ENCODE data around the gene DESI2. TPM values are rescaled to one million over a fixed set of nuclear protein-coding genes. Genes with fewer than 3 reads are reported as not detected.
"Not testable (repeated sequence)": the region's sequence is repeated elsewhere in the genome, so short reads cannot be mapped to it uniquely, and the experiment has no call there.

DESI2 gene
- total RNA-seq, 1 donor: 22.1 TPM

GRCh38 chr1:244709476-244710368 is 56.8 kb downstream of the DESI2 start:
- Histone ChIP-seq H3K27me3 (ENCODE audit: insufficient read depth, low read length) (no peaks in the 10 kb centered on the region), H3K9me3 (ENCODE audit: low read depth, low read length) (no peaks in the 10 kb centered on the region), H3K4me1 (ENCODE audit: insufficient read depth, low read length) (no peaks in the 10 kb centered on the region), H3K4me3 (ENCODE audit: low read length) (no peak overlapping the region)

DNA sequence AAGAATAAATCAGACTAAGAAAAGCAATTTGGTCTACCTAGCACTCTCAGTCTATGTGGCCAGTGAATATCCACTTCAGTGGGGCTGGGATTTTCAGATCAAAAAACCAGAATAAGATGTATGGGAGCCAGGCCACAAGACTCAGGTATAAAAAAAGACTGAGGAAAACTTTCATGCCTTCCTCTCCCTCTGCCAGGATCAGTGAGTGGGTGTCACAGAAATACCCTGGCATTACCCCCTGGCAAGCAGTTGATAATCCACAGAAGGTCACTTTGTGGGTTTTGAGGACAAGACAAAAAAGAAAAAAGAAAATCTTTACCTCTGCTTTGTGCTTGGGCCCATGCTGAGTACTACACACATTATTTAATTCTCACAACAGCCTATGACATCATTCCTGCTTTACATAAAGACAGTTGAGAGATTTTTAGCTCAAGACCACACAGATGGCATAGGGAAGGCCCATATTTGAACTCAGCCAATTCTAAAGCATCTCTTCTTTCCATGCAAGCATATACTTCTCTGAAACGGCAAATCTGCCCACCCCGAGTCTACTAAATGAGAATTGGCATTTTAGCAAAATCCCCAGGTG is 57.6 kb downstream of the DESI2 start:
- no peaks in the 10 kb centered on the region for H3K27me3 ChIP-seq (ENCODE audit: insufficient read depth, low read length)
- H3K9me3 ChIP-seq (ENCODE audit: low read depth, low read length): no peaks in the 10 kb centered on the region
- no peaks in the 10 kb centered on the region for H3K4me1 ChIP-seq (ENCODE audit: insufficient read depth, low read length)
- H3K4me3 ChIP-seq (ENCODE audit: low read length): no peak overlapping the region

GRCh38 chr1:244712669-244713068 is 59.7 kb downstream of the DESI2 start:
- no peak overlapping the region for H3K4me3 ChIP-seq (ENCODE audit: low read length)

GRCh38 chr1:244713332-244713731 is 60.4 kb downstream of the DESI2 start:
- no peaks in the 10 kb centered on the region for H3K9me3 ChIP-seq (ENCODE audit: low read depth, low read length)
- no peaks in the 10 kb centered on the region for H3K4me1 ChIP-seq (ENCODE audit: insufficient read depth, low read length)
- H3K4me3 ChIP-seq (ENCODE audit: low read length): no peak overlapping the region
- no peaks in the 10 kb centered on the region for H3K27me3 ChIP-seq (ENCODE audit: insufficient read depth, low read length)

More at GRCh38 chr1:244712669-244713068, 59.7 kb downstream of the DESI2 start:
- Histone ChIP-seq H3K27me3 (ENCODE audit: insufficient read depth, low read length) (no peaks in the 10 kb centered on the region), H3K9me3 (ENCODE audit: low read depth, low read length) (no peaks in the 10 kb centered on the region), H3K4me1 (ENCODE audit: insufficient read depth, low read length) (no peaks in the 10 kb centered on the region)

GRCh38 chr1:244727871-244728474 is 75.0 kb downstream of the DESI2 start:
- Histone ChIP-seq H3K4me3 (ENCODE audit: low read length) (no peak overlapping the region), H3K27me3 (ENCODE audit: insufficient read depth, low read length) (peaks cover 10% of the 10 kb centered on the region), H3K9me3 (ENCODE audit: low read depth, low read length) (no peaks in the 10 kb centered on the region), H3K4me1 (ENCODE audit: insufficient read depth, low read length) (peaks cover 15% of the 10 kb centered on the region)

DNA sequence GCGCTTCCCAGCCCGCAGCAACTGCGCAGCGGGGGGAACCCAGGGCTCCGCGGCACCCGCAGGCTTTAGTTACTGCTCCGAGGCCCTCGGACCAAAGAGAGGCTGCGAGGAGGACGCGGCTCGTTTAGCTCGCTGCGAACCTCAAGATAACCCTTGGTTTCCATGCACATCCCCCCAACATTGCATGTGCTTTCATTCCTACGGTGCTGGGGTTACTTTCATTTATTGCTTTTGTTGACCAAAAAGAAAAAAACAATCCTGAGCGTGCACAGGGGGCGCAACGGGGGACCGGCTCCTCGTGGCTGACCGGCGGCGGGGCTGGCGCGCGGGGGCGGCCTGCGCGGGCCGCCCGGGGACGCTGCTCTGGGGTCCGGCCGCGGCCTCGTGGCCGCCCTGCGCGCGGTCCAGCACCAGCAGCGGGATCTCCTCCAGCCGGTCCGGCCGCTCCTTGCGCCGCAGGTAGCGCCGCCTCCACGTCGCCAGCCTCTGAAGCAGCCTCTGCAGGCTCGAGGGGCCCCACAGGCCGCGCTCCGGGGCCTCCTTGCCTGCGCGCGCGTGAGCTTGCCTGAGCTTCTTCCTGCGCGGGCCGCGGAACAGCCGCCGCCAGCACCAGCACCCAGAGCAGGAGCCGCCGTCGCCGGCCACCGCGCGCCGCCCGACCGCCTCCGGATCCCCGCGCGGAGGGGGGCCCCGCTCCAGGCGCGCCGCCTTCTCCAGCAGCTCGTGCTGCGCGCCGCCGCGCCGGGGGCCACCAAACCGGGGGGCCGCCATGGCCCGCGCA is 77.4 kb downstream of the DESI2 start:
- Histone ChIP-seq H3K9me3 (ENCODE audit: low read depth, low read length) (no peaks in the 10 kb centered on the region), H3K4me1 (ENCODE audit: insufficient read depth, low read length) (peaks cover 15% of the 10 kb centered on the region), H3K4me3 (ENCODE audit: low read length) (peak overlapping the region; percentile 34), H3K27me3 (ENCODE audit: insufficient read depth, low read length) (peaks cover 10% of the 10 kb centered on the region)

DNA sequence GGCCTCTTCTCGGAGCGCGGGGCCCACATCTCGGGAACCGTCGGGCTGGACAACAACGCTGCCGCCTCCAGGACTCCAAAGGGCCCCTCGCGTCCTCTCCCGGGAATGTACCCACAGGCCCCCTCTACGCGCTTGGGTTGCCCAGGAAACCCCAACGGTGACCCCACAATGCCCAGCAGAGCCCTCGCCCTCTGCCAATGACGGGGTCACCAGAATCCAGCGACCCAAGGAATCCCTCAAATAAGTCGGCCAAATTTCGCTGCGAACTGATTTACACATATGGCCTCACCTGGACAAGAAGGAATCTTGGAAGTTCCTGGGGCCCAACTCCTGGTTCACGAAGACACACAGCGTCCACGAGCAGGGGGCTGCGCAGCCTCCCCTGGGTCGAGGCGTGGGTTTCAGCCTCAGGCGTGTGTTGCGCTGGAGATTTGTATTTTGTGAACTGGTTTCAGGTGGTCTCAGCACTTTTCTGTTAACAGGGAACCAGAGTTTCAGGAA is 78.1 kb downstream of the DESI2 start:
- Histone ChIP-seq H3K4me3 (ENCODE audit: low read length) (peak overlapping the region; percentile 34), H3K9me3 (ENCODE audit: low read depth, low read length) (no peaks in the 10 kb centered on the region), H3K4me1 (ENCODE audit: insufficient read depth, low read length) (peaks cover 15% of the 10 kb centered on the region), H3K27me3 (ENCODE audit: insufficient read depth, low read length) (peaks cover 10% of the 10 kb centered on the region)

- no peak overlapping the region for H3K4me3 ChIP-seq (ENCODE audit: low read length)
- H3K27me3 ChIP-seq (ENCODE audit: insufficient read depth, low read length): peaks cover 10% of the 10 kb centered on the region
- H3K4me1 ChIP-seq (ENCODE audit: insufficient read depth, low read length): peaks cover 15% of the 10 kb centered on the region
- no peaks in the 10 kb centered on the region for H3K9me3 ChIP-seq (ENCODE audit: low read depth, low read length)
Measured at GRCh38 chr1:244731651-244732050, 78.7 kb downstream of the DESI2 start.

DNA sequence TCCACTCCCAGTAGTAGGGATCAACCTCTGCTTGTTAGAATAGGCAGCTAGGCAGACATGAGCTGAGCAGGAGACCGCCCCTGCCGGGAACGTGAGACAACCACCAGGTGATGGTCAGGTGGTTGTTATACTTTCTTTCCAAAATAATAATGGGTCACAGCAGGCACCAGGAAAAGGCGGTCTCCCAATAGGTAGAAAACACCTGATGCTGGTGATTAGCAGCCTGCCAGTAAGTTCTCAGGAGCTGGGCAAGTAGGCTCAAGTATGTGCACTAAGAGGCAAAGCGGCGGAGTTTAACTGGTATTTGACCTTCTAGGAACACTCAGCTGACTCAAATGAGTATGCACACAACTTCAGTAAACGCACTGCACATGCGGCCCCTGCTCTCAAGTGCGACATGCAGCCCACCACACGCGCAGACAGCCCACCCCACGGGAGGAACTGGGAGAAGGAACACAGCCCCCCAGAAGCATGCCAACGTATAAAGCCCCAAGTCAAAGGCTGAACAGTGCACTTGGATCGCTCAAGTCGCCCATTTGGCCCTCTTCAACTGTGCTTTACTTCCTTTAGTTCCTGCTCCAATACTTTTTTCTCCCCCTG is 80.0 kb downstream of the DESI2 start:
- peaks cover 15% of the 10 kb centered on the region for H3K4me1 ChIP-seq (ENCODE audit: insufficient read depth, low read length)
- H3K4me3 ChIP-seq (ENCODE audit: low read length): no peak overlapping the region
- peaks cover 10% of the 10 kb centered on the region for H3K27me3 ChIP-seq (ENCODE audit: insufficient read depth, low read length)
- no peaks in the 10 kb centered on the region for H3K9me3 ChIP-seq (ENCODE audit: low read depth, low read length)

GRCh38 chr1:244735404-244735803 is 82.5 kb downstream of the DESI2 start:
- Histone ChIP-seq H3K4me1 (ENCODE audit: insufficient read depth, low read length) (peaks cover 4% of the 10 kb centered on the region), H3K4me3 (ENCODE audit: low read length) (no peak overlapping the region), H3K9me3 (ENCODE audit: low read depth, low read length) (no peaks in the 10 kb centered on the region), H3K27me3 (ENCODE audit: insufficient read depth, low read length) (peaks cover 5% of the 10 kb centered on the region)

- Histone ChIP-seq H3K27me3 (ENCODE audit: insufficient read depth, low read length) (peaks cover 2% of the 10 kb centered on the region), H3K9me3 (ENCODE audit: low read depth, low read length) (no peaks in the 10 kb centered on the region), H3K4me1 (ENCODE audit: insufficient read depth, low read length) (peaks cover 2% of the 10 kb centered on the region), H3K4me3 (ENCODE audit: low read length) (no peak overlapping the region)
Measured at GRCh38 chr1:244735876-244736561, 83.1 kb downstream of the DESI2 start.

DNA sequence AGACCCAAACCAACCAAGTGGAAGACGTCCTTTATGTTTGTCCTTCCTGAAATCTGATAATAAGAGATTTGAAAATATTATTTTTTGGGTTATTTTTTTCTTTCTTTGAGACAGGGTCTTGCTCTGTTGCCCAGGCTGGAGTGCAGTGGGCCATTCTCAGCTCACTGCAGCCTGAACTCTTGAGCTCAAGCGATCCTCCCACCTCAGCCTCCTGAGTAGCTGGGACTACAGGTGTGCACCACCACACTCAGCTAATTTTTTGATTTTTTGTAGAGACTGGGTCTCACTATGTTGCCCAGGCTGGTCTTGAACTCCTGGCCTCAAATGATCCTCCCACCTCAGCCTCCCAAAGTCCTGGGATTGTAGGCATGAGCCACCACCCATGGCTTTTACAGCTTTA is 86.2 kb downstream of the DESI2 start:
- not testable (repeated sequence) for H3K4me1 ChIP-seq (ENCODE audit: insufficient read depth, low read length); H3K4me3 ChIP-seq (ENCODE audit: low read length); H3K9me3 ChIP-seq (ENCODE audit: low read depth, low read length)

GRCh38 chr1:244740027-244740617 is 87.2 kb downstream of the DESI2 start:
- H3K4me3 ChIP-seq (ENCODE audit: low read length); H3K9me3 ChIP-seq (ENCODE audit: low read depth, low read length); H3K27me3 ChIP-seq (ENCODE audit: insufficient read depth, low read length); H3K4me1 ChIP-seq (ENCODE audit: insufficient read depth, low read length): not testable (repeated sequence)

More for the DNA sequence above, 86.2 kb downstream of the DESI2 start:
- not testable (repeated sequence) for H3K27me3 ChIP-seq (ENCODE audit: insufficient read depth, low read length)

DNA sequence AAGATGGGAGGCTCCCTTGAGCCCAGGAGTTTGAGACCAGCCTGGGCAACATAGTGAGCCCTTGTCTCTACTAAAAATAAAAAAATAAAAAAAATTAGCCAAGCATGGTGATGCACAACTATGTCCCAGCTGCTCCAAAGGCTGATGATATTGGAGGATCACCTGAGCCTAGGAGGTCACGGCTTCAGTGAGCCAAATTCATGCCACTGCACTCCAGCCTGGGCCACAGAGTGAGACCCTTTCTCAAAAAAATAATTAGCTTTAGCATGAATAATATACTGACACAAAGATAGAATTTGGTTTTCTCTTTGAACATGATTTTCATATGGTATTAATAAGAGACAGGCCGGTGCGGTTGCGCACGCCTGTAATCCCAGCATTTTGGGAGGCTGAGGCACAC is 88.8 kb downstream of the DESI2 start:
- Histone ChIP-seq H3K4me3 (ENCODE audit: low read length) (no peak overlapping the region), H3K4me1 (ENCODE audit: insufficient read depth, low read length) (no peaks in the 10 kb centered on the region), H3K9me3 (ENCODE audit: low read depth, low read length) (no peaks in the 10 kb centered on the region), H3K27me3 (ENCODE audit: insufficient read depth, low read length) (no peaks in the 10 kb centered on the region)
